Peyer's patch (tissue), 4 donors: Measurements from ENCODE around the gene MLLT11. TPM values are rescaled to one million over a fixed set of nuclear protein-coding genes. Genes with fewer than 3 reads are reported as not detected.
"Not testable (repeated sequence)": the region's sequence is repeated elsewhere in the genome, so short reads cannot be mapped to it uniquely, and the experiment has no call there.

Experiments used
- DNase-seq, 3 donors: peaks; one replicate each; pipeline ENCODE4 v3.0.0-alpha.2; 2017 to 2019
- H3K27ac ChIP-seq, 4 donors: fragments of 200-600 bp; sonication (generic); one replicate each; pipeline ENCODE4 v1.5.1; 2016 to 2019
- H3K27me3 ChIP-seq, 2 donors: fragments of 200-600 bp; sonication (generic); one replicate each; pipeline ENCODE4 v1.5.1; 2019
- H3K36me3 ChIP-seq, 3 donors: fragments of 200-600 bp; sonication (generic); one replicate each; pipeline ENCODE4 v1.5.1; 2016 to 2019
- H3K4me1 ChIP-seq, 4 donors: fragments of 200-600 bp; sonication (generic); one replicate each; pipeline ENCODE4 v1.5.1; 2016 to 2019
- H3K4me3 ChIP-seq, 4 donors: fragments of 200-600 bp; sonication (generic); 1 replicate in 3 of 4; 2 replicates in 1 of 4; pipeline ENCODE4 v1.5.1; 2016 to 2019; ENCODE audit warnings: mild to moderate bottlenecking in 1 of 4
- H3K9me3 ChIP-seq, 4 donors: fragments of 200-600 bp; sonication (generic); one replicate each; pipeline ENCODE4 v1.5.1; 2016 to 2019; ENCODE audit warnings: mild to moderate bottlenecking in 1 of 4
- CTCF ChIP-seq, 6 experiments: fragments of 450-650 bp in 4 of 6; fragments of 200-600 bp in 2 of 6; sonication (generic) in 1 of 6; IDR thresholded peaks; one replicate each; pipeline ENCODE4 v1.5.1; 2017 to 2019; ENCODE audit warnings: antibody characterized with exemption in 6 of 6, mild to moderate bottlenecking in 3 of 6, moderate library complexity in 1 of 6
- POLR2A ChIP-seq, 2 donors: fragments of 450-650 bp; IDR thresholded peaks; one replicate each; pipeline ENCODE4 v1.5.1; 2017; ENCODE audit warnings: antibody characterized with exemption in 2 of 2, mild to moderate bottlenecking in 2 of 2, moderate library complexity in 2 of 2
- total RNA-seq, 4 donors: library from RNA; depleted of rRNA; stranded (reverse); fragments of >200 nt; gene quantifications; one replicate each; pipeline ENCODE4 v1.1.0, GENCODE V29; 2016

Gene MLLT11
- total RNA-seq, 4 donors from 2014 or later, result 0.27 to 0.95 TPM; not detected in 2

- H3K36me3 ChIP-seq, result no peaks in the 10 kb centered on the region
- H3K4me3 ChIP-seq, result peak within 1 kb of the TSS; percentile 70 to 88 (median 86)
- H3K4me1 ChIP-seq, result peaks cover 0 to 12% (median 6%) of the 10 kb centered on the region in 4 donors
- peak; percentile 51 to 96 (median 76) for TF ChIP-seq CTCF (IDR thresholded peaks at IDR 0.05)
- TF ChIP-seq POLR2A (IDR thresholded peaks at IDR 0.05), result peak; percentile 2 to 25
- peak; percentile 88 to 95 (median 89) for DNase-seq
- H3K27me3 ChIP-seq, result no peaks in the 10 kb centered on the region
- no peaks in the 10 kb centered on the region for H3K9me3 ChIP-seq
- H3K27ac ChIP-seq, result peak within 1 kb of the TSS; percentile 94 to 97 (median 96)
These were observed 10.5 kb downstream of the MLLT11 start, which contains the start of gene GABPB2 for GRCh38 chr1:151070474-151071276. Gene GABPB2 (plus strand): TSS chr1:151070761. CDS start chr1:151088190, 17,429 bp downstream.

GRCh38 chr1:151072224-151072623, 12.0 kb downstream of the MLLT11 start:
- peak in 1 of 3 donors; percentile 44 for DNase-seq
- H3K4me1 ChIP-seq, result peaks cover 0 to 12% (median 6%) of the 10 kb centered on the region in 4 donors
- H3K9me3 ChIP-seq, result no peaks in the 10 kb centered on the region
- no peaks in the 10 kb centered on the region for H3K27me3 ChIP-seq
- no peak for TF ChIP-seq POLR2A (IDR thresholded peaks at IDR 0.05)
- no peak for TF ChIP-seq CTCF (IDR thresholded peaks at IDR 0.05)
- no peak overlapping the region for H3K4me3 ChIP-seq
- peak overlapping the region in 1 of 4 donors; percentile 97 for H3K27ac ChIP-seq
- no peaks in the 10 kb centered on the region for H3K36me3 ChIP-seq

GRCh38 chr1:151085953-151086559, 25.9 kb downstream of the MLLT11 start:
- no peak overlapping the region for H3K4me3 ChIP-seq
- H3K27me3 ChIP-seq, result no peaks in the 10 kb centered on the region
- no peaks in the 10 kb centered on the region for H3K4me1 ChIP-seq
- no peak for DNase-seq
- no peak overlapping the region for H3K27ac ChIP-seq
- H3K9me3 ChIP-seq, result no peaks in the 10 kb centered on the region
- TF ChIP-seq POLR2A (IDR thresholded peaks at IDR 0.05) (no peak), CTCF (IDR thresholded peaks at IDR 0.05) (no peak)
- H3K36me3 ChIP-seq, result no peaks in the 10 kb centered on the region

DNA sequence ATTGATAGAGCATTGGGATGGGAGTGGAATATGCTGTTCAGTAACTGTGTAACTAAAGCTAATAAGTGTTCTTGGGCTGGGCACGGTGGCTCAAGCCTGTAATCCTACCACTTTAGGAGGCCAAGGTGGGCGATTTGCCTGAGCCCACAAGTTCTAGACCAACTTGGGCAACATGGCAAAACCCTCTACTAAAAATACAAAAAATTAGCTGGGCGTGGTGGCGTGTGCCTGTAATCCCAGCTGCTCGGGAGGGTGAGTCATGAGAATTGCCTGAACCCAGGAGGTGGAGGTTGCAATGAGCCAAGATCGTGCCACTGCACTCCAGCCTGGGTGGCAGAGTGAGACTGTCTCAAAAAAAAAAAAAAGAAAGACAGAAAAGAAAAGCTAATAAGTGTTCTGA, 37.2 kb downstream of the MLLT11 start:
- not testable (repeated sequence) for H3K27me3 ChIP-seq, H3K9me3 ChIP-seq, H3K27ac ChIP-seq, DNase-seq, H3K4me1 ChIP-seq, H3K4me3 ChIP-seq, H3K36me3 ChIP-seq

DNA sequence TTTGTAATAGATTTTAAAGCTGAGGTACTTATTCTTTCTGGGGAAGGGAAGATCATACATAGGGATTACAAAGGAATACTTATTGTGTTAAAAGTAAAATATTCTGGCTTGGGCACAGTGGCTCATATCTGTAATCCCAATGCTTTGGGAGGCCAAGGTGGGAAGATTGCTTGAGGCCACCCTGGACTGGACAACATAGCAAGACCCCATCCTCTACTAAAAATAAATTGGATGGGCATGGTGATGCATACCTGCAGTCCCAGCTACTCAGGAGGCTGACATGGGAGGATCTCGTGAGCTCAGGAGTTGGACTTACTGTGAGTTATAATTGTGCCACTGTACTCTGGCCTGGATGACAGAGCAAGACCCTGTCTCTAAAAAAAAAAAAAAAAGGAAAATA, 37.9 kb downstream of the MLLT11 start:
- Histone ChIP-seq H3K27ac (no peak overlapping the region), H3K36me3 (peaks cover 0 to 5% (median 0%) of the 10 kb centered on the region in 3 donors), H3K4me1 (no peaks in the 10 kb centered on the region), H3K4me3 (no peak overlapping the region), H3K27me3 (no peaks in the 10 kb centered on the region), H3K9me3 (no peaks in the 10 kb centered on the region)
- DNase-seq, result no peak
- no peak for TF ChIP-seq POLR2A (IDR thresholded peaks at IDR 0.05)

DNA sequence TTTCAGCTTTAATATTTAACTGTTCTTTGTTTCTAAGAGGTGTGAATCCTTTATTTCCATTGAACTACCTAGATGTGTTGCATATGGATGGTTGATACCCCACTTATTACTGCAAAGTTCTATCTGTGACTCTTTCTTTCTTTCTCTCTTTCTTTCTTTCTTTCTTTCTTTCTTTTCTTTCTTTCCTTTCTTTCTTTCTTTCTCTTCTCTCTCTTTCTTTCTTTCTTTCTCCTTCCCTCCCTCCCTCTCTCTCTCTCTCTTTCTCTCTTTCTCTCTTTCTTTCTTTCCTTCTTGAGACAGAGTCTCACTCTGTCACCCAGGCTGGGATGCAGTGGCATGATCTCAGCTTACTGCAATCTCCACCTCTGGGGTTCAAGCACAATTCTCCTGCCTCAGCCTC, 44.4 kb downstream of the MLLT11 start:
- no peaks in the 10 kb centered on the region for H3K9me3 ChIP-seq
- no peak for TF ChIP-seq POLR2A (IDR thresholded peaks at IDR 0.05)
- TF ChIP-seq CTCF (IDR thresholded peaks at IDR 0.05), result no peak
- H3K36me3 ChIP-seq, result peaks cover 0 to 30% (median 0%) of the 10 kb centered on the region in 3 donors
- H3K27me3 ChIP-seq, result no peaks in the 10 kb centered on the region
- DNase-seq, result no peak
- H3K4me3 ChIP-seq, result no peak overlapping the region
- H3K27ac ChIP-seq, result no peak overlapping the region
- H3K4me1 ChIP-seq, result no peaks in the 10 kb centered on the region
